ENCODE measurements around the gene MED20.
"Not testable (repeated sequence)": the region's sequence is repeated elsewhere in the genome, so short reads cannot be mapped to it uniquely, and the experiment has no call there.

GRCh38 chr6:41942882-41943281 is 21.9 kb upstream of the MED20 start:
- TF ChIP-seq CTCF (IDR thresholded peaks at IDR 0.05); EZH2phosphoT487 (IDR thresholded peaks at IDR 0.05; ENCODE audit: borderline replicate concordance, low read depth); YY1 (IDR thresholded peaks at IDR 0.05; ENCODE audit: low read depth): not testable (repeated sequence)

All from SK-N-SH (cell line).